GM12878 (cell line): ENCODE measurements around the gene ETNK2. TPM values are rescaled to one million over a fixed set of nuclear protein-coding genes. Genes with fewer than 3 reads are reported as not detected.

Experiments used
- ATAC-seq: fragments of 200-7000 bp; cut with Tn5 transposase; 3 replicates; pipeline ENCODE4 v1.9.1; 2020; ENCODE audit warnings: mild to moderate bottlenecking, moderate library complexity
- BruUV-seq: library from RNA; stranded (reverse); fragments of 400-500 nt; replicated peaks from 2 replicates; lab custom pipeline; 2021; lab: Mats Ljungman, UMichigan
- CTCF ChIA-PET: fragments of 300-600 bp; sonication (Branson Sonifier 250); formaldehyde crosslinking; extraction: SDS; loops from one replicate; lab custom pipeline; 2021; ENCODE audit warnings: inconsistent platforms; lab: Yijun Ruan, JAX
- POLR2A ChIA-PET: fragments of 350-600 bp; formaldehyde crosslinking; extraction: SDS; loops from one replicate; lab custom pipeline; 2021; ENCODE audit warnings: inconsistent platforms; lab: Charles Lee
- RAD21 ChIA-PET: fragments of 300-600 bp; sonication (Branson Sonifier 250); formaldehyde crosslinking; loops from one replicate; lab custom pipeline; 2023; ENCODE audit warnings: antibody characterized with exemption; ENCODE audit not compliant: unreplicated experiment; lab: Charles Lee
- SMC1A ChIA-PET: fragments of 300-600 bp; sonication (Branson Sonifier 250); formaldehyde crosslinking; loops from one replicate; lab custom pipeline; 2023; ENCODE audit not compliant: unreplicated experiment, uncharacterized antibody; lab: Charles Lee
- DNase-seq: peaks from one replicate; pipeline ENCODE4 v3.0.0-alpha.2; 2011; ENCODE audit warnings: low read depth, low spot score
- FAIRE-seq: peaks from 3 replicates; lab custom pipeline; 2011; peaks lifted over from hg19 to GRCh38; lab: Jason Lieb, UNC
- H2AFZ ChIP-seq: 2 replicates; pipeline ENCODE4 v1.6.0; 2011; ENCODE audit warnings: low read depth, low read length, control low read depth; ENCODE audit not compliant: control insufficient read depth
- H3K27ac ChIP-seq: 2 replicates; pipeline ENCODE4 v1.5.1; 2011; ENCODE audit warnings: control low read depth; ENCODE audit not compliant: control insufficient read depth, insufficient read depth
- H3K27me3 ChIP-seq, 2 experiments: replicated peaks in 1 of 2; 2 replicates each; pipeline versions ENCODE4 v1.6.0 to v1.6.1; 2011; ENCODE audit warnings: low read length in 1 of 2; ENCODE audit not compliant: control insufficient read depth in 2 of 2, insufficient read depth in 2 of 2
- H3K36me3 ChIP-seq, 2 experiments: 2 replicates each; pipeline ENCODE4 v1.5.1; 2011; ENCODE audit warnings: low read length in 1 of 2; ENCODE audit not compliant: control insufficient read depth in 2 of 2, insufficient read depth in 2 of 2
- H3K4me1 ChIP-seq: 2 replicates; pipeline ENCODE4 v1.6.1; 2011; ENCODE audit warnings: mild to moderate bottlenecking, low read length, moderate library complexity, mixed read lengths; ENCODE audit not compliant: control insufficient read depth, insufficient read depth
- H3K4me2 ChIP-seq: 2 replicates; pipeline ENCODE4 v1.6.0; 2011; ENCODE audit warnings: control low read depth; ENCODE audit not compliant: control insufficient read depth, insufficient read depth
- H3K4me3 ChIP-seq: fragments of 200-600 bp; sonication (generic); 2 replicates; pipeline ENCODE4 v1.5.1; 2016
- H3K79me2 ChIP-seq: 2 replicates; pipeline ENCODE4 v1.6.0; 2011; ENCODE audit warnings: low read length; ENCODE audit not compliant: control insufficient read depth, insufficient read depth
- H3K9ac ChIP-seq: 2 replicates; pipeline ENCODE4 v1.8.0; 2011; ENCODE audit warnings: low read length, control low read depth, mixed read lengths; ENCODE audit not compliant: control insufficient read depth, insufficient read depth
- H3K9me3 ChIP-seq: replicated peaks from 3 replicates; pipeline ENCODE4 v1.5.1; 2011; ENCODE audit warnings: mild to moderate bottlenecking, low read length; ENCODE audit not compliant: control insufficient read depth, insufficient read depth
- H4K20me1 ChIP-seq: 2 replicates; pipeline ENCODE4 v1.6.0; 2011; ENCODE audit not compliant: control insufficient read depth, insufficient read depth
- CTCF ChIP-seq, 3 experiments: IDR thresholded peaks in 2 of 3; conservative IDR thresholded peaks in 1 of 3; 2 replicates each; pipeline ENCODE4 v1.5.1; 2011; ENCODE audit warnings: low read depth in 3 of 3, low read length in 3 of 3, mild to moderate bottlenecking in 3 of 3, control low read depth in 2 of 3, moderate library complexity in 2 of 3, inconsistent platforms in 1 of 3, mixed read lengths in 1 of 3; ENCODE audit not compliant: control insufficient read depth in 2 of 3, insufficient read depth in 1 of 3; ENCODE audit errors: extremely low read depth in 1 of 3
- IRF5 ChIP-seq: fragments of 450-650 bp; IDR thresholded peaks from 2 replicates; pipeline ENCODE4 v1.6.1; 2017; ENCODE audit warnings: borderline replicate concordance
- MEF2A ChIP-seq: IDR thresholded peaks from 2 replicates; pipeline ENCODE4 v1.6.1; 2011; ENCODE audit warnings: low read depth, mild to moderate bottlenecking, low read length, moderate library complexity; ENCODE audit not compliant: insufficient read depth
- PKNOX1 ChIP-seq: fragments of 450-650 bp; IDR thresholded peaks from 2 replicates; pipeline ENCODE4 v1.6.1; 2016; ENCODE audit warnings: mild to moderate bottlenecking
- PML ChIP-seq: IDR thresholded peaks from 2 replicates; pipeline ENCODE4 v1.6.1; 2012; ENCODE audit warnings: low read length, inconsistent platforms
- USF2 ChIP-seq: IDR thresholded peaks from 2 replicates; pipeline ENCODE4 v1.6.1; 2011; ENCODE audit warnings: low read depth, low read length, improper control_type of control experiment, borderline replicate concordance
- ZBTB11 ChIP-seq: fragments of 450-650 bp; formaldehyde crosslinking; IDR thresholded peaks from 2 replicates; pipeline ENCODE4 v1.5.0; 2022; ENCODE audit warnings: mild to moderate bottlenecking, missing genetic modification characterization
- ZNF217 ChIP-seq: fragments of 450-650 bp; IDR thresholded peaks from 2 replicates; pipeline ENCODE4 v1.6.1; 2017; ENCODE audit warnings: antibody characterized with exemption, mild to moderate bottlenecking
- ZNF687 ChIP-seq: fragments of 450-650 bp; IDR thresholded peaks from 2 replicates; pipeline ENCODE4 v1.6.1; 2017; ENCODE audit warnings: mild to moderate bottlenecking, moderate library complexity
- WGBS: methylation state at CpG from one replicate; pipeline ENCODE4 v1.1.6; 2016; ENCODE audit warnings: low lambda C conversion rate; ENCODE audit not compliant: insufficient replicate concordance, insufficient coverage; ENCODE audit errors: missing lambda C conversion rate; 5-methylcytosine and 5-hydroxymethylcytosine counted together
- in situ Hi-C: fragments of 300-500 bp; cut with MboI; formaldehyde crosslinking; loops from 9 replicates; pipeline ENCODE4 v1.14.3; 2018; ENCODE audit warnings: mixed read lengths
- intact Hi-C: fragments of 100-400 bp; cut with micrococcal nuclease; formaldehyde crosslinking; loops from one replicate; pipeline ENCODE4 v1.14.2; 2022; ENCODE audit not compliant: unreplicated experiment
- polyA plus RNA-seq, 11 experiments: library from polyadenylated mRNA; depleted of rRNA in 4 of 11; unstranded in 6 of 11; stranded (reverse) in 5 of 11; fragments of >200 nt; fragmentation: Nextera tagmentation in 4 of 11; fragmentation: Illumina TruSeq in 1 of 11; extraction: Ambion mirVana in 4 of 11; extraction: Trizol in 1 of 11; gene quantifications; 1 replicate in 1 of 11; 2 replicates in 10 of 11; pipeline versions ENCODE4 v1.2.1 to v1.2.3, GENCODE V29; 2011 to 2016; ENCODE audit warnings: inconsistent platforms in 2 of 11, missing spikeins in 2 of 11, low read depth in 1 of 11
- total RNA-seq, 4 experiments: library from RNA; depleted of rRNA in 3 of 4; stranded (reverse); fragments of >200 nt in 3 of 4; fragmentation: Illumina TruSeq in 1 of 4; extraction: Trizol in 1 of 4; gene quantifications; 2 replicates each; pipeline versions ENCODE4 v1.2.1 to v1.2.3, GENCODE V29; 2013 to 2021

The ETNK2 gene
- total and polyA plus RNA-seq, 10 of the 15 experiments (the other 5 are each of a cell fraction or from before 2014, with no cell fraction given) = 0.14 TPM; not detected in 9

- Histone ChIP-seq H3K4me1 (no peaks in the 10 kb centered on the region), H3K4me3 (no peak overlapping the region), H4K20me1 (no peaks in the 10 kb centered on the region), H3K36me3 (no peaks in the 10 kb centered on the region), H3K27me3 (no peaks in the 10 kb centered on the region; a peak in 1 of 4 replicates), H2AFZ (no peak overlapping the region), H3K9ac (no peak overlapping the region), H3K79me2 (no peaks in the 10 kb centered on the region), H3K9me3 (no peaks in the 10 kb centered on the region), H3K27ac (no peak overlapping the region), H3K4me2 (no peak overlapping the region)
- WGBS = 41% methylated on average over 18 of the region's 18 CpGs
- POLR2A ChIA-PET = no interaction called here
- ATAC-seq (no peak), DNase-seq (no peak), FAIRE-seq (no peak)
- intact Hi-C loops = no loop called here
- in situ Hi-C loops = loop anchor here (5.0 kb wide), 1 partner anchor 264 kb away; the partner anchor contains the start of gene SNRPE
- RAD21 ChIA-PET = interaction anchor here (1.4 kb wide), 1 partner anchor 253 kb away, joined by 3 read pairs; no protein-coding TSS in a partner anchor
- SMC1A ChIA-PET = no interaction called here
- no TSS peak for BruUV-seq
- CTCF ChIA-PET = interaction anchor here (7.8 kb wide), 1 partner anchor 254 kb away, joined by 102 read pairs; no protein-coding TSS in a partner anchor
- TF ChIP-seq IRF5 (no peak), CTCF (IDR thresholded peaks at IDR 0.05 in 2 of 3, conservative IDR thresholded peaks at IDR 0.05 in 1 of 3; ENCODE audit: control insufficient read depth in 2 of 3, extremely low read depth in 1 of 3, insufficient read depth in 1 of 3, low read depth in 3 of 3, low read length in 3 of 3) (no peak), USF2 (no peak), ZNF217 (no peak), MEF2A (no peak), ZNF687 (no peak), ZBTB11 (CRISPR knock-in tag) (no peak), PKNOX1 (no peak), PML (no peak)
Measured at GRCh38 chr1:204125759-204126351, 26.0 kb downstream of the ETNK2 start.
